ENCODE measurements around the gene VSTM2B. TPM values are rescaled to one million over a fixed set of nuclear protein-coding genes. Genes with fewer than 3 reads are reported as not detected.

The VSTM2B gene
- total and polyA plus RNA-seq, 2 donors from 2014 or later = not detected

- no peak overlapping the region for H3K27ac ChIP-seq (ENCODE audit: low read depth in 2 of 2, low read length in 2 of 2)
- no peaks in the 10 kb centered on the region for H3K9me3 ChIP-seq (ENCODE audit: control insufficient read depth in 2 of 3, insufficient read depth in 1 of 3, low read length in 3 of 3)
- no peaks in the 10 kb centered on the region for H3K4me1 ChIP-seq (ENCODE audit: control insufficient read depth in 2 of 3, insufficient read depth in 2 of 3, low read depth in 1 of 3, low read length in 3 of 3)
- intact Hi-C loops (cut with DNase I) = no loop called here
- DNase-seq (peak in 4 of 5 donors; percentile 39 to 68 (median 60)), FAIRE-seq (no peak)
- H3K9ac ChIP-seq (ENCODE audit: low read length in 3 of 3) = no peak overlapping the region
- TF ChIP-seq CTCF (IDR thresholded peaks at IDR 0.05; ENCODE audit: borderline replicate concordance, extremely low read depth, insufficient read depth) = no peak
- no peak overlapping the region for H3K4me3 ChIP-seq (ENCODE audit: low read length in 3 of 3)
- H3K27me3 ChIP-seq (ENCODE audit: control insufficient read depth, insufficient read depth, low read length) = no peaks in the 10 kb centered on the region
- H3K36me3 ChIP-seq (ENCODE audit: control insufficient read depth in 2 of 3, insufficient read depth in 3 of 3, low read length in 3 of 3) = no peaks in the 10 kb centered on the region
Observed at GRCh38 chr19:29478578-29479565, 46.9 kb upstream of the VSTM2B start.

DNA sequence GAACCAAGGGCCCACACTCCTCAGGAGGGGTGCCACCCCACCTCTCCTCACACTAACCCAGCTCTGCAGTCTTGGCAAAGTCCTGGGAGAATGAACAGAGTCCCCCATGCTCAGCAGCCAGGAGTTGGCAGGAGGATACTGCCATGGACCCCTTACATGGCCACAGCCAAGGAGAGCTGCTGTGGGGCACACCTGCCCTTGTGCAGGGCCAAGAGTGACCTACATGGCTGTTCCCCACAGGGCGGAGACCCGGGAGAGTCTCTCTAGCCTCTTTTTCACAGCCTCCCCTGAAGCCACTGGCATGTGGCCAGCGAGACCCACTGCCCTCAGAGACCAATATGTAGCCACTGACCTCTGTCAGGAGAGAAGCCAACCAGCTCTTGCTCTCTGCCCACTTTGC is 45.9 kb upstream of the VSTM2B start:
- Histone ChIP-seq H3K9me3 (ENCODE audit: control insufficient read depth in 2 of 3, insufficient read depth in 1 of 3, low read length in 3 of 3) (no peaks in the 10 kb centered on the region), H3K36me3 (ENCODE audit: control insufficient read depth in 2 of 3, insufficient read depth in 3 of 3, low read length in 3 of 3) (no peaks in the 10 kb centered on the region), H3K4me3 (ENCODE audit: low read length in 3 of 3) (no peak overlapping the region), H3K4me1 (ENCODE audit: control insufficient read depth in 2 of 3, insufficient read depth in 2 of 3, low read depth in 1 of 3, low read length in 3 of 3) (no peaks in the 10 kb centered on the region), H3K9ac (ENCODE audit: low read length in 3 of 3) (no peak overlapping the region), H3K27ac (ENCODE audit: low read depth in 2 of 2, low read length in 2 of 2) (no peak overlapping the region), H3K27me3 (ENCODE audit: control insufficient read depth, insufficient read depth, low read length) (no peaks in the 10 kb centered on the region)
- intact Hi-C loops (cut with DNase I) = no loop called here
- no peak for TF ChIP-seq CTCF (IDR thresholded peaks at IDR 0.05; ENCODE audit: borderline replicate concordance, extremely low read depth, insufficient read depth)
- DNase-seq (no peak), FAIRE-seq (no peak)

- no peak for TF ChIP-seq CTCF (IDR thresholded peaks at IDR 0.05; ENCODE audit: borderline replicate concordance, extremely low read depth, insufficient read depth)
- Histone ChIP-seq H3K9ac (ENCODE audit: low read length in 3 of 3) (no peak overlapping the region), H3K27me3 (ENCODE audit: control insufficient read depth, insufficient read depth, low read length) (no peaks in the 10 kb centered on the region), H3K27ac (ENCODE audit: low read depth in 2 of 2, low read length in 2 of 2) (no peak overlapping the region), H3K9me3 (ENCODE audit: control insufficient read depth in 2 of 3, insufficient read depth in 1 of 3, low read length in 3 of 3) (no peaks in the 10 kb centered on the region), H3K4me3 (ENCODE audit: low read length in 3 of 3) (no peak overlapping the region), H3K4me1 (ENCODE audit: control insufficient read depth in 2 of 3, insufficient read depth in 2 of 3, low read depth in 1 of 3, low read length in 3 of 3) (no peaks in the 10 kb centered on the region), H3K36me3 (ENCODE audit: control insufficient read depth in 2 of 3, insufficient read depth in 3 of 3, low read length in 3 of 3) (no peaks in the 10 kb centered on the region)
- FAIRE-seq (no peak), DNase-seq (no peak)
- intact Hi-C loops (cut with DNase I) = no loop called here
Observed at GRCh38 chr19:29480507-29480906, 45.3 kb upstream of the VSTM2B start.
